Measurements from ENCODE around the gene PTGFRN.

PTGFRN gene

GRCh38 chr1:116895073-116895472 is 14.6 kb upstream of the PTGFRN start:
- TF ChIP-seq CTCF (conservative IDR thresholded peaks at IDR 0.05; ENCODE audit: low read length), result no peak
- DNase-seq (ENCODE audit: low read depth), result no peak
- H3K4me3 ChIP-seq (ENCODE audit: low read length), result no peak overlapping the region

GRCh38 chr1:116899529-116899928 is 10.2 kb upstream of the PTGFRN start:
- DNase-seq (ENCODE audit: low read depth), result no peak
- H3K4me3 ChIP-seq (ENCODE audit: low read length), result no peak overlapping the region
- TF ChIP-seq CTCF (conservative IDR thresholded peaks at IDR 0.05; ENCODE audit: low read length), result no peak

GRCh38 chr1:116900471-116901365 is 9.0 kb upstream of the PTGFRN start:
- TF ChIP-seq CTCF (conservative IDR thresholded peaks at IDR 0.05; ENCODE audit: low read length), result no peak
- DNase-seq (ENCODE audit: low read depth), result no peak
- H3K4me3 ChIP-seq (ENCODE audit: low read length), result no peak overlapping the region

- no peak for DNase-seq (ENCODE audit: low read depth)
- TF ChIP-seq CTCF (conservative IDR thresholded peaks at IDR 0.05; ENCODE audit: low read length), result no peak
- no peak overlapping the region for H3K4me3 ChIP-seq (ENCODE audit: low read length)
Measured at GRCh38 chr1:116902027-116902426, 7.7 kb upstream of the PTGFRN start.

GRCh38 chr1:116902723-116903383 is 6.9 kb upstream of the PTGFRN start:
- TF ChIP-seq CTCF (conservative IDR thresholded peaks at IDR 0.05; ENCODE audit: low read length), result no peak
- H3K4me3 ChIP-seq (ENCODE audit: low read length), result no peak overlapping the region
- DNase-seq (ENCODE audit: low read depth), result no peak

- no peak for TF ChIP-seq CTCF (conservative IDR thresholded peaks at IDR 0.05; ENCODE audit: low read length)
- DNase-seq (ENCODE audit: low read depth), result no peak
Measured at GRCh38 chr1:116904791-116905320, 4.9 kb upstream of the PTGFRN start.

More at GRCh38 chr1:116904791-116905320, 4.9 kb upstream of the PTGFRN start:
- H3K4me3 ChIP-seq (ENCODE audit: low read length), result no peak overlapping the region

Measured in AG10803 (cell line).